ENCODE results near the gene TREH.

Gene TREH

GRCh38 chr11:118648291-118648690 lies 31.2 kb downstream of the TREH start:
- DNase-seq (ENCODE audit: low spot score), result no peak

- no peak for DNase-seq (ENCODE audit: low spot score)
Observed at GRCh38 chr11:118646393-118646792, 33.1 kb downstream of the TREH start.

GRCh38 chr11:118645066-118645715 lies 34.3 kb downstream of the TREH start:
- no peak for DNase-seq (ENCODE audit: low spot score)

- DNase-seq (ENCODE audit: low spot score), result no peak
Observed at GRCh38 chr11:118644496-118644895, 35.0 kb downstream of the TREH start.

GRCh38 chr11:118643995-118644345 lies 35.5 kb downstream of the TREH start:
- no peak for DNase-seq (ENCODE audit: low spot score)

- no peak for DNase-seq (ENCODE audit: low spot score)
Observed at GRCh38 chr11:118643142-118643994, 36.1 kb downstream of the TREH start.

GRCh38 chr11:118641397-118642019 lies 37.9 kb downstream of the TREH start:
- peak; percentile 73 for DNase-seq (ENCODE audit: low spot score)

- no peak for DNase-seq (ENCODE audit: low spot score)
Observed at GRCh38 chr11:118640332-118641154, 38.9 kb downstream of the TREH start.

- no peak for DNase-seq (ENCODE audit: low spot score)
Observed at GRCh38 chr11:118639899-118640298, 39.6 kb downstream of the TREH start.

GRCh38 chr11:118638726-118639125 lies 40.7 kb downstream of the TREH start:
- DNase-seq (ENCODE audit: low spot score), result no peak

- no peak for DNase-seq (ENCODE audit: low spot score)
Observed at GRCh38 chr11:118636569-118637290, 42.7 kb downstream of the TREH start.

- DNase-seq (ENCODE audit: low spot score), result no peak
Observed at GRCh38 chr11:118635642-118636041, 43.8 kb downstream of the TREH start.

GRCh38 chr11:118635237-118635591 lies 44.2 kb downstream of the TREH start:
- DNase-seq (ENCODE audit: low spot score), result no peak

- DNase-seq (ENCODE audit: low spot score), result peak; percentile 54
Observed at GRCh38 chr11:118634431-118635236, 44.8 kb downstream of the TREH start.

- no peak for DNase-seq (ENCODE audit: low spot score)
Observed at GRCh38 chr11:118633979-118634378, 45.5 kb downstream of the TREH start.

GRCh38 chr11:118633319-118633690 lies 46.1 kb downstream of the TREH start:
- DNase-seq (ENCODE audit: low spot score), result no peak

- DNase-seq (ENCODE audit: low spot score), result no peak
Observed at GRCh38 chr11:118632577-118633318, 46.7 kb downstream of the TREH start.

- DNase-seq (ENCODE audit: low spot score), result no peak
Observed at GRCh38 chr11:118631142-118631909, 48.1 kb downstream of the TREH start.
